IMR-90 (cell line): Measurements from ENCODE around the gene CREB1. TPM values are rescaled to one million over a fixed set of nuclear protein-coding genes. Genes with fewer than 3 reads are reported as not detected.

ENCODE experiments used
- ATAC-seq: fragments of 200-7000 bp; cut with Tn5 transposase; 2 replicates; pipeline ENCODE4 v1.9.1; 2020; ENCODE audit warnings: low read depth, mild to moderate bottlenecking, moderate library complexity
- BruUV-seq: library from RNA; stranded (reverse); fragments of 400-500 nt; replicated peaks from 2 replicates; lab custom pipeline; 2021; lab: Mats Ljungman, UMichigan
- CTCF ChIA-PET: fragments of 300-600 bp; formaldehyde crosslinking; extraction: SDS; loops from one replicate; lab custom pipeline; 2021; ENCODE audit warnings: antibody characterized with exemption; lab: Yijun Ruan, JAX
- POLR2A ChIA-PET: fragments of 300-600 bp; sonication (Branson Sonifier 250); formaldehyde crosslinking; loops from one replicate; lab custom pipeline; 2022; ENCODE audit warnings: antibody characterized with exemption; ENCODE audit not compliant: unreplicated experiment; lab: Charles Lee
- DNase-seq: peaks from one replicate; pipeline ENCODE4 v3.0.0; 2013
- H2AFZ ChIP-seq: replicated peaks from 2 replicates; pipeline ENCODE3; 2013; ENCODE audit warnings: low read length, mild to moderate bottlenecking; ENCODE audit not compliant: poor library complexity
- H2AK5ac ChIP-seq: 2 replicates; pipeline ENCODE4 v1.6.1; 2013; ENCODE audit warnings: low read depth, low read length, inconsistent platforms
- H2AK9ac ChIP-seq: replicated peaks from 2 replicates; pipeline ENCODE3; 2013; ENCODE audit warnings: mild to moderate bottlenecking, low read depth, low read length, moderate library complexity; ENCODE audit not compliant: poor library complexity
- H2BK120ac ChIP-seq: 2 replicates; pipeline ENCODE4 v1.6.1; 2013; ENCODE audit warnings: low read depth, low read length, inconsistent platforms
- H2BK15ac ChIP-seq: 3 replicates; pipeline ENCODE4 v1.6.1; 2013; ENCODE audit warnings: low read depth, low read length, inconsistent platforms
- H2BK20ac ChIP-seq: 2 replicates; pipeline ENCODE4 v1.6.1; 2013; ENCODE audit warnings: low read depth, mild to moderate bottlenecking, inconsistent platforms, low read length, moderate library complexity
- H2BK5ac ChIP-seq: 2 replicates; pipeline ENCODE4 v1.6.1; 2013; ENCODE audit warnings: mild to moderate bottlenecking, low read depth, low read length, inconsistent platforms; ENCODE audit not compliant: poor library complexity, severe bottlenecking
- H3K14ac ChIP-seq: replicated peaks from 2 replicates; pipeline ENCODE4 v1.6.1; 2013; ENCODE audit warnings: low read depth, low read length, inconsistent platforms
- H3K18ac ChIP-seq: 2 replicates; pipeline ENCODE4 v1.6.1; 2013; ENCODE audit warnings: low read depth, low read length, control low read depth
- H3K23ac ChIP-seq: 2 replicates; pipeline ENCODE4 v1.6.1; 2013; ENCODE audit warnings: low read depth, low read length, inconsistent platforms
- H3K27ac ChIP-seq: 2 replicates; pipeline ENCODE4 v1.5.1; 2013; ENCODE audit warnings: mild to moderate bottlenecking, control low read depth, low read length; ENCODE audit not compliant: insufficient read depth
- H3K27me3 ChIP-seq: 2 replicates; pipeline ENCODE4 v1.6.1; 2013; ENCODE audit warnings: low read length; ENCODE audit not compliant: control insufficient read depth, insufficient read depth
- H3K36me3 ChIP-seq: 2 replicates; pipeline ENCODE4 v1.6.1; 2013; ENCODE audit warnings: low read length, mixed read lengths; ENCODE audit not compliant: control insufficient read depth, insufficient read depth
- H3K4ac ChIP-seq: 2 replicates; pipeline ENCODE4 v1.6.1; 2013; ENCODE audit warnings: low read depth, low read length, inconsistent platforms
- H3K4me1 ChIP-seq: 2 replicates; pipeline ENCODE4 v1.6.1; 2013; ENCODE audit warnings: low read length, mixed read lengths; ENCODE audit not compliant: control insufficient read depth, insufficient read depth
- H3K4me2 ChIP-seq: 2 replicates; pipeline ENCODE4 v1.6.1; 2013; ENCODE audit warnings: low read depth, mild to moderate bottlenecking, control low read depth, low read length, moderate library complexity
- H3K4me3 ChIP-seq: 2 replicates; pipeline ENCODE4 v1.5.1; 2013; ENCODE audit warnings: low read depth, mild to moderate bottlenecking, control low read depth, low read length, moderate library complexity; ENCODE audit not compliant: insufficient read depth
- H3K56ac ChIP-seq: 2 replicates; pipeline ENCODE4 v1.6.1; 2013; ENCODE audit warnings: low read length, inconsistent platforms; ENCODE audit not compliant: insufficient read depth; ENCODE audit errors: extremely low read depth
- H3K79me1 ChIP-seq, 2 experiments: 2 replicates each; pipeline ENCODE4 v1.6.1; 2013; ENCODE audit warnings: low read length in 2 of 2, inconsistent platforms in 1 of 2, low read depth in 1 of 2
- H3K9ac ChIP-seq: 2 replicates; pipeline ENCODE4 v1.6.1; 2013; ENCODE audit warnings: low read depth, low read length, control low read depth
- H3K9me1 ChIP-seq: 2 replicates; pipeline ENCODE4 v1.6.1; 2013; ENCODE audit warnings: low read length, inconsistent platforms; ENCODE audit not compliant: insufficient read depth
- H3K9me3 ChIP-seq: 2 replicates; pipeline ENCODE4 v1.6.1; 2013; ENCODE audit warnings: low read length; ENCODE audit not compliant: control insufficient read depth, insufficient read depth
- H4K20me1 ChIP-seq: 2 replicates; pipeline ENCODE4 v1.6.1; 2013; ENCODE audit warnings: low read length, inconsistent platforms; ENCODE audit not compliant: insufficient read depth
- H4K5ac ChIP-seq: 2 replicates; pipeline ENCODE4 v1.6.1; 2013; ENCODE audit warnings: mild to moderate bottlenecking, low read depth, low read length, control low read depth
- H4K8ac ChIP-seq, 2 experiments: 2 replicates each; pipeline ENCODE4 v1.6.1; 2013; ENCODE audit warnings: low read depth in 2 of 2, low read length in 2 of 2, control low read depth in 1 of 2, inconsistent platforms in 1 of 2
- H4K91ac ChIP-seq: 2 replicates; pipeline ENCODE4 v1.6.1; 2013; ENCODE audit warnings: low read depth, low read length, inconsistent platforms; ENCODE audit not compliant: insufficient read depth
- CTCF ChIP-seq: conservative IDR thresholded peaks from 2 replicates; pipeline ENCODE4 v1.5.1; 2012; ENCODE audit warnings: mild to moderate bottlenecking, low read depth, low read length, improper control_type of control experiment
- MAFK ChIP-seq: IDR thresholded peaks from 2 replicates; pipeline ENCODE4 v1.6.1; 2012; ENCODE audit warnings: low read depth, low read length, improper control_type of control experiment
- NFE2L2 ChIP-seq: fragments of 150-350 bp; IDR thresholded peaks from 2 replicates; pipeline ENCODE4 v1.6.1; 2016; ENCODE audit warnings: low read depth, mild to moderate bottlenecking, low read length
- USF2 ChIP-seq: fragments of 150-350 bp; IDR thresholded peaks from 2 replicates; pipeline ENCODE4 v1.6.1; 2017; ENCODE audit warnings: mild to moderate bottlenecking, antibody characterized with exemption, low read length, low read depth
- WGBS, 2 experiments: methylation state at CpG; one replicate each; pipeline versions ENCODE4 v1.1.5 to v1.1.7; 2013; ENCODE audit warnings: missing lambda C conversion rate in 2 of 2; ENCODE audit not compliant: insufficient read length in 1 of 2; ENCODE audit errors: extremely low coverage in 2 of 2; 5-methylcytosine and 5-hydroxymethylcytosine counted together
- dilution Hi-C: fragments of 300-500 bp; cut with HindIII; formaldehyde crosslinking; loops from one replicate; pipeline ENCODE4 v1.14.3; 2018; ENCODE audit warnings: low sequenced_read_pairs; ENCODE audit not compliant: unreplicated experiment
- in situ Hi-C: fragments of 300-500 bp; cut with MboI; formaldehyde crosslinking; loops from 3 replicates; pipeline ENCODE4 v1.14.3; 2019; ENCODE audit warnings: low sequenced_read_pairs, inconsistent platforms, mixed read lengths
- intact Hi-C: fragments of 100-400 bp; cut with micrococcal nuclease; formaldehyde crosslinking; loops from 2 replicates; pipeline ENCODE4 v1.10.0; 2022
- polyA plus RNA-seq, 3 experiments: library from polyadenylated mRNA; depleted of rRNA; stranded (reverse); fragments of >200 nt; gene quantifications; 2 replicates each; pipeline ENCODE4 v1.2.3, GENCODE V29; 2012; ENCODE audit warnings: low replicate concordance in 1 of 3
- total RNA-seq: library from RNA; depleted of rRNA; stranded (reverse); fragments of >200 nt; gene quantifications from 2 replicates; pipeline ENCODE4 v1.2.3, GENCODE V29; 2012

Gene CREB1
- total and polyA plus RNA-seq, 2 of the 4 experiments (the other 2 are of a cell fraction), result 22.4 to 94.5 TPM

- in situ Hi-C loops, result no loop called here
- H3K27ac ChIP-seq, result peak overlapping the region; percentile 98
- 7% methylated on average over 5 of the region's 20 CpGs; no CpG with 5 or more reads in 1 of the 2 experiments for WGBS, 2 experiments
- peak overlapping the region; percentile 98 for H3K9ac ChIP-seq
- H3K79me1 ChIP-seq, result peaks cover 17 to 41% of the 10 kb centered on the region in 2 experiments
- ATAC-seq, result no peak
- dilution Hi-C loops, result no loop called here
- peak overlapping the region; percentile 89 for H3K4ac ChIP-seq
- H3K9me1 ChIP-seq, result peaks cover 3% of the 10 kb centered on the region; the same call in 1 of the 2 replicates
- H3K27me3 ChIP-seq, result no peaks in the 10 kb centered on the region
- peak overlapping the region; percentile 95 for H2AK5ac ChIP-seq
- TSS peak; percentile 78 for BruUV-seq
- intact Hi-C loops, result loop anchor here (2.0 kb wide), 2 partner anchors 94 to 180 kb away; partner anchors contain the start of genes CCNYL1 and METTL21A
- peaks cover 2% of the 10 kb centered on the region for H3K36me3 ChIP-seq
- H4K5ac ChIP-seq, result peak overlapping the region; percentile 88
- peak overlapping the region; percentile 45 for H2BK120ac ChIP-seq
- no peaks in the 10 kb centered on the region for H3K9me3 ChIP-seq
- H3K18ac ChIP-seq, result peak overlapping the region; percentile 91
- no peak for DNase-seq
- H3K4me2 ChIP-seq, result peak overlapping the region; percentile 99
- H4K91ac ChIP-seq, result peak overlapping the region; percentile 56; the same call in 1 of the 2 replicates
- H2AK9ac ChIP-seq, result no peak overlapping the region
- H4K20me1 ChIP-seq, result peaks cover 17% of the 10 kb centered on the region; the same call in 1 of the 2 replicates
- H2BK20ac ChIP-seq, result no peak overlapping the region
- peak overlapping the region; percentile 87 for H2BK5ac ChIP-seq
- TF ChIP-seq CTCF (no peak), USF2 (no peak), MAFK (no peak), NFE2L2 (no peak)
- peak overlapping the region; percentile 98 for H3K23ac ChIP-seq
- no peak overlapping the region for H2AFZ ChIP-seq
- H2BK15ac ChIP-seq, result peak overlapping the region; percentile 51; the same call in 1 of the 3 replicates
- peak overlapping the region; percentile 96 for H3K14ac ChIP-seq
- H3K4me3 ChIP-seq, result peak overlapping the region; percentile 100
- peak overlapping the region; percentile 40 to 79 for H4K8ac ChIP-seq
- CTCF ChIA-PET, result interaction anchor here (0.6 to 1.6 kb wide), 2 partner anchors 27 to 95 kb away, joined by 5 to 7 read pairs; no protein-coding TSS in a partner anchor
- H3K56ac ChIP-seq, result peak overlapping the region; percentile 87
- H3K4me1 ChIP-seq, result no peaks in the 10 kb centered on the region
- POLR2A ChIA-PET, result interaction anchor here (0.6 to 1.3 kb wide), 5 partner anchors 15 to 549 kb away, joined by 3 read pairs; no protein-coding TSS in a partner anchor
These were observed 1.5 kb downstream of the CREB1 start for GRCh38 chr2:207531032-207531952.
